GM23248 (cell line): ENCODE results near the gene FMO5. TPM values are rescaled to one million over a fixed set of nuclear protein-coding genes. Genes with fewer than 3 reads are reported as not detected.

Source experiments
- DNase-seq: peaks from one replicate; pipeline ENCODE4 v3.0.0-alpha.2; 2015
- H2AFZ ChIP-seq: fragments of 200-600 bp; sonication (generic); 2 replicates; pipeline ENCODE4 v1.6.1; 2016; ENCODE audit warnings: antibody characterized with exemption
- H3F3A ChIP-seq: fragments of 200-600 bp; sonication (generic); 2 replicates; pipeline ENCODE4 v1.6.1; 2016; ENCODE audit warnings: mild to moderate bottlenecking, antibody characterized with exemption, mixed run types; ENCODE audit not compliant: insufficient read depth
- H3K27ac ChIP-seq: fragments of 200-600 bp; sonication (generic); 2 replicates; pipeline ENCODE4 v1.5.1; 2016; ENCODE audit warnings: mild to moderate bottlenecking
- H3K27me3 ChIP-seq: fragments of 200-600 bp; sonication (generic); replicated peaks from 2 replicates; pipeline ENCODE4 v1.6.1; 2016; ENCODE audit warnings: mild to moderate bottlenecking; ENCODE audit not compliant: insufficient read depth
- H3K36me3 ChIP-seq: fragments of 200-600 bp; sonication (generic); 2 replicates; pipeline ENCODE4 v1.6.1; 2016; ENCODE audit warnings: low read depth, mild to moderate bottlenecking
- H3K4me1 ChIP-seq: fragments of 200-600 bp; sonication (generic); 2 replicates; pipeline ENCODE4 v1.6.1; 2016; ENCODE audit warnings: mild to moderate bottlenecking; ENCODE audit not compliant: insufficient read depth
- H3K4me2 ChIP-seq: fragments of 200-600 bp; sonication (generic); one replicate; pipeline ENCODE4 v1.6.1; 2016; ENCODE audit warnings: mild to moderate bottlenecking; ENCODE audit not compliant: unreplicated experiment
- H3K4me3 ChIP-seq: fragments of 200-600 bp; sonication (generic); 2 replicates; pipeline ENCODE4 v1.5.1; 2016; ENCODE audit warnings: mild to moderate bottlenecking
- H3K79me2 ChIP-seq: fragments of 200-600 bp; sonication (generic); 2 replicates; pipeline ENCODE4 v1.6.1; 2016; ENCODE audit warnings: mild to moderate bottlenecking; ENCODE audit not compliant: insufficient read depth
- H3K9ac ChIP-seq: fragments of 200-600 bp; sonication (generic); 2 replicates; pipeline ENCODE4 v1.6.1; 2016; ENCODE audit warnings: mild to moderate bottlenecking
- H3K9me2 ChIP-seq: fragments of 200-600 bp; sonication (generic); 2 replicates; pipeline ENCODE4 v1.6.1; 2016; ENCODE audit warnings: mixed run types, mild to moderate bottlenecking, moderate library complexity; ENCODE audit not compliant: insufficient read depth
- H3K9me3 ChIP-seq: fragments of 200-600 bp; sonication (generic); one replicate; pipeline ENCODE4 v1.6.1; 2017; ENCODE audit warnings: low read depth
- H4K20me1 ChIP-seq: fragments of 200-600 bp; sonication (generic); 2 replicates; pipeline ENCODE4 v1.6.0; 2016; ENCODE audit not compliant: insufficient read depth
- EZH2 ChIP-seq: fragments of 200-600 bp; sonication (generic); IDR thresholded peaks from 2 replicates; pipeline ENCODE4 v1.6.1; 2018; ENCODE audit warnings: antibody characterized with exemption, mild to moderate bottlenecking; ENCODE audit not compliant: insufficient read depth, poor library complexity, severe bottlenecking
- EZH2phosphoT487 ChIP-seq: fragments of 200-600 bp; sonication (generic); IDR thresholded peaks from 2 replicates; pipeline ENCODE4 v1.6.1; 2018; ENCODE audit warnings: antibody characterized with exemption, moderate library complexity, mild to moderate bottlenecking, low read depth; ENCODE audit not compliant: insufficient read depth
- WGBS, 2 experiments: methylation state at CpG; one replicate each; pipeline ENCODE4 v1.1.6; 2015 to 2017; ENCODE audit warnings: low lambda C conversion rate in 2 of 2, low coverage in 1 of 2; ENCODE audit errors: missing lambda C conversion rate in 2 of 2; 5-methylcytosine and 5-hydroxymethylcytosine counted together
- in situ Hi-C: fragments of 300-500 bp; cut with MboI; formaldehyde crosslinking; loops from 2 replicates; pipeline ENCODE4 v1.15.0; 2020
- polyA plus RNA-seq: library from polyadenylated mRNA; unstranded; fragments of >200 nt; fragmentation: Nextera tagmentation; extraction: Ambion mirVana; gene quantifications from 2 replicates; pipeline ENCODE4 v1.2.1, GENCODE V29; 2016
- total RNA-seq: library from RNA; depleted of rRNA; stranded (reverse); fragments of >200 nt; shearing (Covaris generic); gene quantifications from 2 replicates; pipeline ENCODE4 v1.2.3, GENCODE V29; 2014

Gene FMO5
- total and polyA plus RNA-seq, 2 experiments from 2014 or later = 1.2 to 4.9 TPM

DNA sequence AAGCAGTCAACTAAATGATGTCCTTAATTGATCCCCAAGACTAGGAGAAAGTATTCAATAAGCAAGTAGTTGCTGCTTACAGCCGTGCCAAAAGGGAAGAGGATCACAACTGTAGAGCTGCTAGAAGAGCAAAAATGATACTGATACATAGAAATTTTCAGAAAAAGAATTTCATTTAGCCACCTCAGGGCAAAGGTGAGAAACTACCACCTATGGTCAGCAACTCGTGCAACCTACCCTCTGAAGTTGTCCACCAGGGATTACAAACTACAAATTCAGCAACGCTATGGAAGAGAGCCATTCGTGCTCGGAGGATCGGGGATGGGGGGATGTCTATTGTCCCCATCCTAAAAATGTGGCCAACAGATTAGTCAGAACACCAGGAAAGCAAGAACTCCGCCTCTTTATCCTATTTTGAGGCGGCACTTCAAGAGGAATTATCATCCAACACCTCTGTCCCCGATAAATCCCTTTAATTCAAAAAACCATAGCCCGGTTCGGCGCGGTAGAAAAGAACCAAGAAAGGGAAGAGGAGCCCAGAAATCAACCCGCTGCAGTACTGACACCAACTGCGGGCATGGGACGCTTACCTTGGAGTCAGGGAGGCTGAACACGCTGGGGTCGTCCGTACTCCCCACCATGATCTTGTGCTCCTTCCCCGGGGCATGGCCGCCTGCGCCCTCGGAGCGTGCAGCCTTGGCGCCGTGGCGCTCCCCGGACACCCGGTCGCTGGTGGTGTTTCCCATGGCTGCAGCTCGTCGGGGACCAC lies 53.6 kb downstream of the FMO5 start:
- no peaks in the 10 kb centered on the region for H3K27me3 ChIP-seq
- TF ChIP-seq EZH2 = no peak
- TF ChIP-seq EZH2phosphoT487 = no peak
- H3F3A ChIP-seq = peaks cover 56% of the 10 kb centered on the region
- in situ Hi-C loops = loop anchor here (10.0 kb wide), 1 partner anchor 53 kb away; the partner anchor contains the start of gene FMO5
- 1 to 2% methylated on average over 30 to 32 of the region's 32 CpGs for WGBS, 2 experiments
- H4K20me1 ChIP-seq = no peaks in the 10 kb centered on the region
- H2AFZ ChIP-seq = peak overlapping the region; percentile 89
- H3K27ac ChIP-seq = peak overlapping the region; percentile 90
- H3K4me3 ChIP-seq = peak overlapping the region; percentile 96
- 0 out of 2 replicates have a peak, but pooled peaks cover under 1% of the 10 kb centered on the region for H3K36me3 ChIP-seq
- no peaks in the 10 kb centered on the region for H3K9me3 ChIP-seq
- peaks cover 48% of the 10 kb centered on the region for H3K4me1 ChIP-seq
- peak overlapping the region; percentile 89 for H3K9ac ChIP-seq
- DNase-seq = peak; percentile 57
- H3K9me2 ChIP-seq = no peaks in the 10 kb centered on the region
- H3K4me2 ChIP-seq = peak overlapping the region; percentile 85
- peaks cover 66% of the 10 kb centered on the region for H3K79me2 ChIP-seq

DNA sequence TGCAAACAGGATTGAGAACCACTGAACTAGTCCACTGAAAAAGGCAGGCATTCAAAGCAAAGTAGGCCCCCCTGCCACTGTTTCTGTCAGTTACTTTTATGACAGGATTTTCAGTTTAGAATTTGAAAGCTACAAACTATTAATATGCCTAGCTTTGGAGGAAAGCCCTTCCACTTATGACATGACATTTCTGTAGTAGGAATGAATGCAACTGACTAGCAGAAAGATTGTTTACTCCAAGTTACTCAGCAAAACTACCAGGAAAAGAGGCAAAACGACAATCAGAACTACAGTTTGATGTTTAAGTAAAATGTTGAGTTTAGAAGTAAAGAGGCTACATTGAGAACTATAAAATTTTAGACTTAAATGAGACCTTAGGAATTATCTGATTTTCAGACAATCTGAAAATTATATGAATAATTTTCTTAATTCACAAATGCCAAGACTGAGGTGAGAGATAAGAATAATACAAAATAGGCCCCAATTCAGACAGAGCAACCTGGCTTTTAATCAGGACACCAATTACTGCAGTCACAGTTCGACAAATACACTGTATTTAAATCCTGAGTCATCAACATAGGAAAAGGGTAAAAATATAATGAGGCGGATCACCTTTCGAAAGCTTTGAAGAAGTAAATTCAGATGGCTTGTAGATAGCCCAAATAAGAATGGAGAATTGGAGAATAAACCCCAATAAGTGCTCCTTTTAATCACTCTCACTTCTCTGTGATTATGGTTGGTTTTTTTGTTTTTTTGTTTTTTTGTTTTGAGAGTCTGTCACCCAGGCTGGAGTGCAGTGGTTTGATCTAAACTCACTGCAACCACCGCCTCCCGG lies 55.1 kb downstream of the FMO5 start:
- Histone ChIP-seq H3K4me2 (peak overlapping the region; percentile 85), H3K9me2 (no peaks in the 10 kb centered on the region), H3F3A (peaks cover 66% of the 10 kb centered on the region), H3K4me3 (peak overlapping the region; percentile 96), H3K79me2 (peaks cover 78% of the 10 kb centered on the region), H3K9me3 (no peaks in the 10 kb centered on the region), H3K36me3 (0 out of 2 replicates have a peak, but pooled peaks cover 13% of the 10 kb centered on the region), H3K27ac (peak overlapping the region; percentile 90), H3K4me1 (peaks cover 55% of the 10 kb centered on the region), H3K9ac (peak overlapping the region; percentile 89), H2AFZ (0 out of 2 replicates have a peak overlapping the region, but pooled peaks have one; percentile 89), H3K27me3 (no peaks in the 10 kb centered on the region), H4K20me1 (no peaks in the 10 kb centered on the region)
- in situ Hi-C loops = loop anchor here (10.0 kb wide), 1 partner anchor 55 kb away; the partner anchor contains the start of gene FMO5
- peak; percentile 36 for DNase-seq
- WGBS, 2 experiments = 80 to 87% methylated on average over 6 of the region's 6 CpGs
- TF ChIP-seq EZH2 (no peak), EZH2phosphoT487 (no peak)

DNA sequence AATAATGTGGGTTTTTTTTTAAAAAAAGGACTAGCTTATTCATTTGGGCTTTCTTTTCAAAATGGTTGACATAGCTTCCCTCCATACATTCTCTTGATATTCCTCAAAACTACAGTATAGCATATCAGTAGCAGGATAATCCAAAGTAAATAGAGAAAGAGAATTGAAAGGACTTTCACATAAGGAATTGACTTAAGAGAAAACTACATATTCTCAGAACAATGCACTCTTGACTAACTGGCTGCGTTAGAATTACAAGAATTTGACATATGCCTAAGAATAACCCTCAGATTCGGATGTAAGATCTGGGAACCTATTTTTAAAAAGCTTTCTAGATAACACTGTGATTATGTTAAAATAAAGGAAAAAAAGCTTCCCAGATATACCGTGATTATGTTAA lies 56.0 kb downstream of the FMO5 start:
- DNase-seq = no peak
- peak overlapping the region; percentile 85 for H3K4me2 ChIP-seq
- TF ChIP-seq EZH2 = no peak
- no peak for TF ChIP-seq EZH2phosphoT487
- peak overlapping the region; percentile 89 for H3K9ac ChIP-seq
- no peaks in the 10 kb centered on the region for H3K9me3 ChIP-seq
- H3K27ac ChIP-seq = peak overlapping the region; percentile 90
- no peaks in the 10 kb centered on the region for H3K9me2 ChIP-seq
- WGBS, 2 experiments = 81 to 89% methylated on average over 3 of the region's 3 CpGs
- H3K79me2 ChIP-seq = peaks cover 83% of the 10 kb centered on the region
- peaks cover 66% of the 10 kb centered on the region for H3F3A ChIP-seq
- H3K27me3 ChIP-seq = no peaks in the 10 kb centered on the region
- peaks cover 52% of the 10 kb centered on the region for H3K4me1 ChIP-seq
- H2AFZ ChIP-seq = no peak overlapping the region
- 0 out of 2 replicates have a peak, but pooled peaks cover 17% of the 10 kb centered on the region for H3K36me3 ChIP-seq
- no peaks in the 10 kb centered on the region for H4K20me1 ChIP-seq
- in situ Hi-C loops = no loop called here
- peak overlapping the region; percentile 96 for H3K4me3 ChIP-seq

DNA sequence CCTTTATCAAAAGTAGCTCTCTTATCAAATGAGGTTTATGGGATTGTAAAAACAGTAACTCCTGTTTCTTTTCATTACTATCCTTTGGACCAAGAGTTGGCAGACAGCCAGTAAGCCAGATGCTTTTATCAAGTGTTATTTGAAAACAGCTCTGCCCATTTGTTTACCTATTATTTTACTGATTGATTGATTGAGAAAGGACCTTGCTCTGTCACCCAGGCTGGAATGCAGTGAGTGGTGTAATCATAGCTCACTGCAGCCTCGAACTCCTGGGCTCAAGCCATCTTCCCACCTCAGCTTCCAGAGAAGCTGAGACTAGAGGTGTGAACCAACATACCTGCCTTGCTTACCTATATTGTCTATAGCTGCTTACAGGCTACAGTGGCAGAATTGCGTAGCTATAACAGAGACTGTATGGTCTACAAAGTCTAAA lies 56.5 kb downstream of the FMO5 start:
- DNase-seq = peak; percentile 49
- Histone ChIP-seq H3K9me2 (no peaks in the 10 kb centered on the region), H3F3A (peaks cover 66% of the 10 kb centered on the region), H3K36me3 (0 out of 2 replicates have a peak, but pooled peaks cover 19% of the 10 kb centered on the region), H4K20me1 (no peaks in the 10 kb centered on the region), H3K9ac (no peak overlapping the region), H2AFZ (no peak overlapping the region), H3K27ac (peak overlapping the region; percentile 90), H3K4me1 (peaks cover 49% of the 10 kb centered on the region), H3K4me2 (peak overlapping the region; percentile 85), H3K79me2 (peaks cover 83% of the 10 kb centered on the region), H3K27me3 (no peaks in the 10 kb centered on the region), H3K9me3 (no peaks in the 10 kb centered on the region), H3K4me3 (no peak overlapping the region)
- in situ Hi-C loops = no loop called here
- WGBS, 2 experiments = 50 to 53% methylated on average over 2 of the region's 2 CpGs
- no peak for TF ChIP-seq EZH2phosphoT487
- no peak for TF ChIP-seq EZH2
